Left ventricle myocardium superior (tissue), 1 donor: ENCODE measurements around the gene MYO1D. TPM values are rescaled to one million over a fixed set of nuclear protein-coding genes. Genes with fewer than 3 reads are reported as not detected.

Experiments
- ATAC-seq: fragments of 200-7000 bp; cut with Tn5 transposase; one replicate; pipeline ENCODE4 v1.9.1; 2020; ENCODE audit warnings: mild to moderate bottlenecking, moderate library complexity
- DNase-seq: peaks from one replicate; pipeline ENCODE4 v3.0.0-alpha.2; 2020
- intact Hi-C: fragments of 100-400 bp; cut with micrococcal nuclease; formaldehyde crosslinking; loops from one replicate; pipeline ENCODE4 v1.11.0; 2022
- total RNA-seq: library from RNA; stranded (reverse); fragmentation: NEBNext Ultra II Directional; extraction: Animal tissue kit (Norgen Biotek cat#: 25700); gene quantifications from one replicate; pipeline ENCODE4 v1.2.1, GENCODE V29; 2021
- donor health status: DM: no; HTN: yes; CAD: no; lungs with severe emphysema.

The MYO1D gene
- total RNA-seq, 1 donor from 2014 or later: 6.4 TPM

- intact Hi-C loops: no loop called here
- no peak for ATAC-seq
- DNase-seq: no peak
Measured at GRCh38 chr17:32446949-32447348, 430.0 kb downstream of the MYO1D start.

GRCh38 chr17:32445971-32446370 is 431.0 kb downstream of the MYO1D start:
- ATAC-seq: no peak
- DNase-seq: no peak
- intact Hi-C loops: no loop called here

GRCh38 chr17:32445497-32445896 is 431.4 kb downstream of the MYO1D start:
- intact Hi-C loops: no loop called here
- no peak for ATAC-seq

GRCh38 chr17:32445074-32445415 is 431.9 kb downstream of the MYO1D start:
- DNase-seq: no peak
- intact Hi-C loops: no loop called here
- peak; percentile 51 for ATAC-seq

More at GRCh38 chr17:32445497-32445896, 431.4 kb downstream of the MYO1D start:
- DNase-seq: no peak

- DNase-seq: peak; percentile 99
- ATAC-seq: peak; percentile 98
- intact Hi-C loops: no loop called here
Measured at GRCh38 chr17:32444301-32445073, 432.4 kb downstream of the MYO1D start, which contains the start of gene PSMD11. Gene PSMD11, plus strand, starts transcription at chr17:32444510. Its CDS starts 14 bp downstream, at chr17:32444524.

GRCh38 chr17:32443827-32444300 is 433.1 kb downstream of the MYO1D start:
- intact Hi-C loops: no loop called here
- no peak for DNase-seq
- no peak for ATAC-seq

Other genes starting within 250 kb of the MYO1D start
- 10.7 TPM for gene TMEM98, start 51.0 kb upstream of the MYO1D start, total RNA-seq
- gene SPACA3, start 114.7 kb upstream of the MYO1D start, total RNA-seq: not detected